ENCODE data around the gene GRIK5. TPM values are rescaled to one million over a fixed set of nuclear protein-coding genes. Genes with fewer than 3 reads are reported as not detected.

The GRIK5 gene
- polyA plus RNA-seq, 1 donor from 2014 or later, result not detected

DNA sequence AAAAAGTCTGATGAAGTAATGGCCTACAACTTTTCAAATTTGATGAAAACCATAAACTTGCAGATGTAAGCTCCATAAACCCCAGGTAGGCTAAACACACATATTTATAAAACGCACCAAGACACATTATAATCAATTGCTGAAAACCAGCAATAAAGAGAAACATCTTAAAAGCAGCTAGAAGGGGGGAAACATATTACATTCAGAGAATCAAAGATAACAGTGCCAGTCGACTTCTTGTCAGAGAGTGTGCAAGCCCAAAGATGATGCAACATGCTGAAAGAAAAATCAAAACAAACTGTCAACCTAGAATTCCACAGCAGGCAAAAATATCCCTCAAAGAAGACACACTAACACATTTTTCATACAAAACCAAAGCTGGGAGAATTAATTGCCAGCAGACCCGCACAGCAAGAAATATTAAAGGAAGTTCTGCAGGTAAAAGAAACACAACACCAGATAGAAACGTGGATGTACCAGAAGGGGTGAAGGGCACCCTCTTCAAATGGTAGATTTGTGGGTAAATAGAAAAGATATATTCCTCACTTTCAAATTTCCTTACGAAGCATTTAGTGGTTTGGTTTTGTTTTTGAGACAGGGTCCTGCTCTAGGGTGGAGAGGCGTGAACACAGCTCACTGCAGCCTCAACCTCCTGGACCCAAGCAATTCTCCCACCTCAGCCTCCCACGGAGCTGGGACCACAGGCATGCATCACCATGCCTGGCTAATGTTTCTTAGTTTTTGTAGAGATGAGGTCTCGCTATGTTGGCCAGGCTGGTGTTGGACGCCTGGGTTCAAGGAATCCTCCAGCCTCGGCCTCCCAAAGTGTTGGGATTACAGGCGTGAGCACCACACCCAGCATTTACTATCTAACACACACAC is 59.5 kb downstream of the GRIK5 start:
- Mint-ChIP-seq H3K27ac (no peak overlapping the region), H3K4me3 (no peak overlapping the region), H3K4me1 (no peaks in the 10 kb centered on the region), H3K9me3 (no peaks in the 10 kb centered on the region), H3K36me3 (no peaks in the 10 kb centered on the region), H3K27me3 (peaks cover 5% of the 10 kb centered on the region)

DNA sequence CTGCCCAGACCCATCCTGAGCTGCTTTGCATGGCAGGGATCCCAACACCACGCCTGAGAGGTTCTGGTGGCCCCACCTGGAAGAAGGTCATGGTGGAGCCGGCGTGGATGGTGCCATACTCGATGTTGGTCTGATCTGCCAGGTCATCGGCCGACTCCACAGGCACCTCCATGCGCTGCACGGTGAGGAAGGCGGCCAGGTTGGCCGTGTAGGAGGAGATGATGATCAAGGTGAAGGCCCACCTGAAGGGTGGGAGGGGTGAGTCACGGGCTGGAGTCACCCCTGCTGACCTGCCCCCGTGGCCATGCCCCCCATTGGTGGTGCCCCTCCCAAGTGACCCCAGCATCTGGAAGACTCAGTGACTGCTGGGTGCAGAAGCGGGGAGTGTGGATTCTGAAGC is 63.4 kb downstream of the GRIK5 start:
- no peak overlapping the region for H3K27ac Mint-ChIP-seq
- H3K4me1 Mint-ChIP-seq, result peaks cover 0 to 4% (median 1%) of the 10 kb centered on the region in 3 donors
- no peak overlapping the region for H3K4me3 Mint-ChIP-seq
- no peaks in the 10 kb centered on the region for H3K36me3 Mint-ChIP-seq
- peaks cover 0 to 3% (median 0%) of the 10 kb centered on the region in 3 donors for H3K9me3 Mint-ChIP-seq
- H3K27me3 Mint-ChIP-seq, result peaks cover 18% of the 10 kb centered on the region

DNA sequence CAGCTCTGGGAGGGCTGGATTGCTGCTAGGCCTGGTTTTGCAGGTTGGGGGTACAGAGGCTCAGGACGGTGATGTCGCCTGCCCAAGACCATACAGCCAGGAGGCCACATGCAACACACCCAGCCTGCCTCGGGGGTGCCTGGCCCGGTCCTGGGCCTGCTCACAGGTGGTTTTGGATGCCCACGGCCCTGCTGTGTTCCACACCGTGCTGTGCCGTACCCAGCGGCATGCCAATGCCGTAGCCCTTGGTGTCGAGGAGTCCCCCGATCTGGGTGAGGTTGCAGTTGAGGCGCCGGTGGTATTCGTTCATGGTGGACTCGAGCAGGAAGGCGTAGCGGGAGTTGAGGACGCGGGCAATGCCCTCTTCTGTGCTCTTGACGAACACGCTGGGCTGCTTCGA is 64.5 kb downstream of the GRIK5 start:
- Mint-ChIP-seq H3K36me3 (no peaks in the 10 kb centered on the region), H3K27ac (no peak overlapping the region), H3K4me3 (peak overlapping the region in 1 of 4 donors; percentile 67), H3K9me3 (peaks cover 0 to 3% (median 0%) of the 10 kb centered on the region in 3 donors), H3K27me3 (peaks cover 26% of the 10 kb centered on the region), H3K4me1 (peaks cover 0 to 5% (median 1%) of the 10 kb centered on the region in 3 donors)

DNA sequence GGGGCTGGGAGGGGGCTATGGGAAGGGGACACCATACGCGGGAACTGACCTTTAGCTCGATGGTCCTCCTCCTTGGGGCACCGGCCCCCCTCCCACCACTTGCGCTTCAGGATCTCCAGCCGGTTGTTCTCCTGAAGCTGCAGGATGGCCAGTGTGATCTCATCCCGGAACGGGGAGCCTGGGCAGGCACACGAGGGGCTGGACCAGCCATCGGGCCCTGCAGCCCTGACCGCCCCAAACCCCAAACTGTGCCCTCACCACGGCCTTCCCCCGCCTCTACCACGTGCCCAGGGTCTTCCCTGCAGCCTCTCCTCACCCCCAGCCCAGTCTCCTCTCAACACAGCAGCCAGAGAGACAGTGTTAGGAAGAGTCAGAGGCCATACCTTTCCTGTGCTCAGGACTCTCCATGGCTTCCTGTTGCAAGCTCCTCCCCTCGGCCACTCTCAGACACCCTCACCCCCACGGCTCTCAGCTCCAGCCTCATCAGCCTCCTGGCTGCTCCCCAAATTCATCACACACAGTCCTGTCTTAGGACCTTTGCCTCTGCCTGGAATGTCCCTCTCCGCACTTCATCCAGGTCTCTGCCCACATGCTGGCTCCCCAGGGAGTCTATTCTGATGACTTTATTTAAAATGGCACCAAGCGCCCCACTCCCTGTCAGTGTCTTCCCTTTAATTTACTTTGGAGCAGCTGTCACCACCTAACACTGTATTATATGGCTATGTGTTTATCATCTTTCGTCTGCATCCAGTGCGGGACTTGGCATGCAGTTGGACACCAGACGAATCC is 66.3 kb downstream of the GRIK5 start:
- H3K4me3 Mint-ChIP-seq, result no peak overlapping the region
- no peak overlapping the region for H3K27ac Mint-ChIP-seq
- peaks cover 40% of the 10 kb centered on the region for H3K27me3 Mint-ChIP-seq
- H3K4me1 Mint-ChIP-seq, result peaks cover 0 to 10% (median 5%) of the 10 kb centered on the region in 3 donors
- peaks cover 0 to 3% (median 0%) of the 10 kb centered on the region in 3 donors for H3K9me3 Mint-ChIP-seq
- no peaks in the 10 kb centered on the region for H3K36me3 Mint-ChIP-seq

DNA sequence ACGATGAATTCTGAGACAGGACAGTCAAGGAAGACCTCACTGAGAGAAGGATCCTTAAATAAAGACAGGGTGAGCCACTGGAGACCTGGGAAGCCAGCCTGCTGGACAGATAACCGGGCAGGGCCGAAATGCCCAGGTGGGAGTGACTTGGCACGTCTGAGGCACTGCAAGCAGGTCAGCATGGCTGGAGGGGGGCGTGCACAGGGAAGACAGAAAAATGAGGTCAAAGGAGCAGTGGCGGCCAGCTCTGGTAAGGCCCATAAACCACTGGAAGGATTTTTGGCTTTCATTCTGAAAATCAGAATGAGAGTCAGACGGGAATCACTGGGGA is 70.2 kb downstream of the GRIK5 start:
- Mint-ChIP-seq H3K27ac (peak overlapping the region in 1 of 3 donors; percentile 80), H3K36me3 (no peaks in the 10 kb centered on the region), H3K4me3 (peak overlapping the region in 3 of 4 donors; percentile 20 to 85 (median 28)), H3K9me3 (peaks cover 0 to 6% (median 0%) of the 10 kb centered on the region in 3 donors), H3K4me1 (peaks cover 5 to 15% (median 13%) of the 10 kb centered on the region in 3 donors), H3K27me3 (peaks cover 62% of the 10 kb centered on the region)

DNA sequence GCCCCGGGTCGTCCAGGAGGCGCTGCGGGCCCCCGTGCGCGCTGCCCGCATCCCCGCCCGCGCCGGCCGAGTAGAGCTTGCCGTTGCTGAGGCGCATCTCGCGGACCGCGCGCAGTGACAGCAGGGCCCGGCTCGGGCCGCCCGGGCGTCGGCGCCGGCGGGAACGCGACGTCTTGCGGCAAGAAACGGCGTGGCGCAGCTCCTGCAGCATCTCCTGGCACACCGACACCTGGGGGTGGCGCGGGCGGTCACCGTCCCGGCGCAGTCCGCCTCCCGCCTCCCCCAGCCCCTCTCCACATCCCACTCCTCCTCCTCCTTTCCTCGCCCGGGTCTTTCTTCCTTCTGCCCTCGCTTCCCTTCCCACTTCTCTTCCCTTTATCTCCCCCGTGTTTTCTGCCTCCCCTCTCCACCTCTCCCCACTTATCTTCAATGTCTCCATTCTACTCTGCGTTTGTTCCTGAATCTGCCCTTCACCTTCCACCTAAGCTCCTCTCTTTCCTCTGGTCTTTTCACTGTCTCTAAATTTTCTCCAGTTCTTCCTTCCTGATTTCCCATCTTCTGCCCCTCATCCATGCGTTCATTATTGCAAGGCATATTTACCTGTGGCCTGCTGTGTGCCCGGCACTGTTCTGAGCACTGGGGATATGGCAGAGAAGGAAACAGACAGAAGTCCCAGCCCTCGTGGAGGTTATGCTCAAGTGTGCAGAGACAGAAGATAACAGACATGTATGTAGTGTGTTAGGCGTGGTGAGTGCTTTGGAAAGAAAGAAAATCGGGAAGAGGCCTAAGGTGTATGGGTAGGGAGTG is 70.7 kb downstream of the GRIK5 start:
- Mint-ChIP-seq H3K9me3 (peaks cover 0 to 6% (median 0%) of the 10 kb centered on the region in 3 donors), H3K4me1 (peaks cover 5 to 16% (median 14%) of the 10 kb centered on the region in 3 donors), H3K36me3 (no peaks in the 10 kb centered on the region), H3K27ac (peak overlapping the region in 1 of 3 donors; percentile 80), H3K27me3 (peaks cover 67% of the 10 kb centered on the region), H3K4me3 (peak overlapping the region in 2 of 4 donors; percentile 79 to 85)

DNA sequence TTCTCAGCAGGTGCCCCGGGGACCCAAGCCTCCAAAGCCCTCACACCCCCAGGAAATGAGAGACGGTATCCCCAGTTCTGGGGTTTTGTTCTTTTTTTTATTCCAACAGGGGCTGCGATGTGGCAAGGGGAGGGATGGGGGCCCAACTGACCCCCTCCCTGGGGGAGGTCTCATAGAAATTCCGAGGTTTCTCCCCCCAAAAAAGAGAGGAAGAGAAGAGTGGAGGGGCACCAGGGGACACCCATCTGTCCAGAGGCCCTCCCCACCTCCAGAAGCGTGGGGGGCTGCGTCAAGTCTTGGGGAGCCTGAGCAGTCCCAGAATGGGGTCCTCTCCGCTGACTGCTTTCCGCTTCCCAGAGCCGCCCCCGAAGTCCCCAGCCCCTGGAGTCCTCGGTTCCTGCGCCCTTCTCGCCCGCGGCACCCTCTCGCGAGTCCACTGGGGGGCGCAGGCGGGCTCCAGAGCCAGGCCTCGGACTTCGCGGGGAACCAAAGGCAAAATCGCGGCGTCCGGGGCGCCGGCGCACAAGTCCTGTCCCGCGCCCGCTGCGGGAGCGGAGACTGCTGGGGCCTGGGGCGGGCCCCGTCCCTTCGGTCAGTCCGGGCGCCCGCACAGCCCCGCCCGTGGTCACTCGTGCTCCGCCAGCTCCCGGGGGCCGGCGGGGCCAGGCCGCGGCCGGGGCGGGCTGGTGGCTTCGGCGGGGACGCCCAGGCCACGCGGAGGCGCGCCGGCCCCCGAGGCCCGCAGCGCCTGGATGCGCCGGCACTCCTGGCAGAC is 71.6 kb downstream of the GRIK5 start:
- Mint-ChIP-seq H3K4me1 (peaks cover 5 to 17% (median 16%) of the 10 kb centered on the region in 3 donors), H3K9me3 (peaks cover 0 to 3% (median 0%) of the 10 kb centered on the region in 3 donors), H3K36me3 (no peaks in the 10 kb centered on the region), H3K27ac (no peak overlapping the region), H3K4me3 (peak overlapping the region in 1 of 4 donors; percentile 88), H3K27me3 (peaks cover 63% of the 10 kb centered on the region)

DNA sequence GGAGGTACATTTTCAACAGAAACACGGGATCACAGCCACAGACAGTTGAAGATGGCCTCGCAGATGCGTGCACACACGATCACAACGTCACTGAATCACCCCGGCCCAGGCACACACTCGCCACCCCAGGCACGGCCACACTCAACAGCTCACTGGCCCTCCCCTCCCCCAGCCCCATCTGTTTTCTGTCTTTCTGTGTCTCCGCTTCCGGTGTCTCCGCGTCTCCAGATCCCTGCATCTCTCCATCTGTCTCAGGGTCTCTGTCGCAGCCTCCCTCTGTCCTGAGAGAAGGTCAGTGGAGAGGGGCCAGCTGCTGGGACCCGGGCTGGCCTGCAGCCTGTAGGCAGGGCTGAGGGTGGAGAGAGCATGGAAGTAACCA is 72.2 kb downstream of the GRIK5 start:
- no peaks in the 10 kb centered on the region for H3K36me3 Mint-ChIP-seq

DNA sequence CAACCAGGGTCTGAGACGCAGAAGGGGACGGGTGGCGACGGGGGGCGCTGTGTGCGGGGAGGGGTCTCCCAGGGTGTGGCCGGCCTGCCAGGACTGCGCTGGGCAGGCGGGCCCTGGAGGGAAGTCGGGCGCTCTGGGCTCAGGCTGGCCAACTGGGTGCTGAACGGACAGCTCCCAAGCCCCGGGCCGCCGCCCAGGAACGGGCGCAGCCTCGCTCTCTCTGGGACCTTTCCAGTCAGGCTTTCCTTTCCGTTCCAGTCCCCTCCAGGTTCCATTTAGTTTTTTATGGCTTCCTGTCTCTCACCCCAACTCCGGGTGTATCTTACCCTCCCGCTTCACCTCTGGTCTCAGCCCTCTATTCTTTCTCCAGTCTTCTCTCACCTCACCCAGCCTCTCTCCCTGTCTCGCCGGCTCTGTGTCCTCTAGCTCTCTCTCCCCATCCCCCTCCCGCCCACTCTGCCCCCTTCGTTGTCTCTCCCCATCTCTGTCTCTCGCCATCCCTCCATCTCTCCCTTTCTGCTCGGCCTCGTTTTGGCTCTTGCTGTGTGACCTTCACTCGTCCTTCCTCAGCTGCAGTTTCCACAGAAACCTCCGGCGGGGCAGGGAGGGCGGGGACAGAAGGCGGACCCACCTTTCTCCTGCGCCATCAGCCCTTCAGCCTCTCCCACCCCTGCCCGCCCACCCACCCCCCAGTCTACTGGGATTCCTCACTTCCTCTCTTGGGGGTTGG is 72.7 kb downstream of the GRIK5 start:
- H3K27me3 Mint-ChIP-seq, result peaks cover 62% of the 10 kb centered on the region

More for the DNA sequence above, 72.2 kb downstream of the GRIK5 start:
- H3K4me1 Mint-ChIP-seq, result peaks cover 5 to 18% (median 18%) of the 10 kb centered on the region in 3 donors
- peaks cover 0 to 3% (median 0%) of the 10 kb centered on the region in 3 donors for H3K9me3 Mint-ChIP-seq
- peak overlapping the region in 2 of 4 donors; percentile 83 to 88 for H3K4me3 Mint-ChIP-seq
- peaks cover 63% of the 10 kb centered on the region for H3K27me3 Mint-ChIP-seq
- no peak overlapping the region for H3K27ac Mint-ChIP-seq

DNA sequence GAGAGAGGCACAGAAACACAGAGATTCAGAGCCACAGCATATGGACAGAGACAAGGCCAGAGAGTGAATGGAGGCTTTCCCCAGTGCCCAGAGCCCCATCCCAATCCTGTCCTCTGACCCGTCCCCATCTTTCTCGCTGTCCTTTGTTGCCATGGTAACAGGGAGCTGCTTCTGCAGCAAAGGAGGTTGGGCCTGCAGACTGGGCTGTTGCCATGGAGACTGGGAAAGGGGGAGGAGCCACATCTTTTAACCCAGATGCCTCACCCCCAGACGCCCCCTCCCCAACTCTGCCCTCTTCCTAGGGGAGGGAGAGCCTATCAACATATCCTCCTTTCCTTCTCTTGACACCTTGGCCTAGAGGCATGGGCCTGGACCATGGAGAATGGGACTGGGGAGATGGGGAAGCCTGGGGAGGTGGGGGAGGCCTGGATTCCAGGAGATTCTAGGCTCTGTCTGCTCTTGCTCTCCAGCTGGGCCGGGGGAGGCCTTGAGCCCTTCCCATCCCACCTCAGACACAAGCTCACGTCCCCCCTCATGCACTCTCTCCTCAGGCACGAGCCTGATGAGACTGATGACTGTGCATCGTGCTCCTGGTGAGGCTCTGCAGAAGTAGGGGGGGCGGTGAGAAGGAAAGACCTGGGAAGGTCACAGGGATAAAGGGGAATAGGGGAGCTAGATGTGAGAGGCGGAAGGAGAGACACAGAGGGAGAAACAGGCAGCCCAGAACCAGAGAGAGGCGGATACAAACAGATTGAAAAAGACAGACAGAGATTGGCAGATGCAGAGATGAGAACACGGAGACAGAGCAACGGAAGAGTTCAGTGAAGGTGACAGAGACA is 73.8 kb downstream of the GRIK5 start:
- peaks cover 51% of the 10 kb centered on the region for H3K27me3 Mint-ChIP-seq
- H3K4me3 Mint-ChIP-seq, result peak overlapping the region in 2 of 4 donors; percentile 39 to 82
- peaks cover 0 to 19% (median 18%) of the 10 kb centered on the region in 3 donors for H3K4me1 Mint-ChIP-seq
- H3K9me3 Mint-ChIP-seq, result peaks cover 0 to 3% (median 0%) of the 10 kb centered on the region in 3 donors
- no peak overlapping the region for H3K27ac Mint-ChIP-seq
- no peaks in the 10 kb centered on the region for H3K36me3 Mint-ChIP-seq

More for the DNA sequence above, 72.7 kb downstream of the GRIK5 start:
- Mint-ChIP-seq H3K9me3 (peaks cover 0 to 3% (median 0%) of the 10 kb centered on the region in 3 donors), H3K4me1 (peaks cover 5 to 19% (median 18%) of the 10 kb centered on the region in 3 donors), H3K4me3 (peak overlapping the region in 3 of 4 donors; percentile 37 to 88 (median 83)), H3K27ac (no peak overlapping the region), H3K36me3 (no peaks in the 10 kb centered on the region)

DNA sequence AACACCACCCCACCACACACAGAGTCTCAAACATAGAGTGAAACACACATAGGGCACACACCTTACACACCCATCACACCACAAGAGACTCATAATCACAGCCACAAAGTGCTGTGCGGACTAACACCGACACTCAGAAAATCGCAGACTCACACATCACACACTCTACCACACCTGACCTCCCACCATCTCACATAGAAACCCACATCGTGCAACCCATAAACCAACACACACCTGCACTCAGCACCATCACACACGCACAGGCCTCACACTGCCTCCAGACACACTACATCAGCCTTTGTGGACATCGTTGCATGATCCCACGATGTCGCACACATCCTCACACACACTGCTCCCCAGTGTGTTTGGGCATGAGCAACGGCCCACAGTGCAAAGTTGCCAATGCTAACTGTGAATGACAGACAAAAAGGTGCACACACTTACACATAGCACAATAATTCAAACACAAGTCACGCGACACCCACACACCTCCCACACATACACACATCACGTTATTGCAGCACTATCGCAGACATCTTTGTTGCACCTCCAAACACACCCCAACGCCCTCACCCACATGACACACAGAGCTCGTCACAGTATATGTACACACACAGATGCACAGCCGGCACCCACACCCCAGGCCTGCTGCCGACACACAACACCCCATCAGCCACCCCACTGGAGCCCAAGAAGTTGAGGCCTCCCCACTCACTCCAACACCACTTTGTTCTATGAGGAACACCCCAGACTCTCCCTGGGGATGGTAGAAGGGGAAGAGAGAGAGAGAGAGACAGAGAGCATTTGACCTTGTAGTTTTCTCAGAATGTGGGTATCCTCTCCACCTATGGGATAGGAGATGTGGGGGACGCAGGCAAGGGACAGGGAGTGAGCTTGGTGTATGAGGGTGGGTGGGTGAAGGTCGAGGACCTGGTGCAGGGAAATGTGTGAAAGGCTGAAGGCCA is 74.7 kb downstream of the GRIK5 start:
- H3K9me3 Mint-ChIP-seq, result peaks cover 0 to 3% (median 0%) of the 10 kb centered on the region in 3 donors
- peak overlapping the region; percentile 33 to 76 (median 66) for H3K4me3 Mint-ChIP-seq
- no peaks in the 10 kb centered on the region for H3K36me3 Mint-ChIP-seq
- H3K27me3 Mint-ChIP-seq, result peaks cover 44% of the 10 kb centered on the region
- H3K4me1 Mint-ChIP-seq, result peaks cover 0 to 19% (median 18%) of the 10 kb centered on the region in 3 donors
- H3K27ac Mint-ChIP-seq, result peak overlapping the region in 1 of 3 donors; percentile 69
